Measurements from ENCODE around the gene SERPINA1. TPM values are rescaled to one million over a fixed set of nuclear protein-coding genes. Genes with fewer than 3 reads are reported as not detected.
A peak's percentile ranks its signal among the peaks of the same experiment; 100 is the strongest.
"Not testable (repeated sequence)": the region's sequence is repeated elsewhere in the genome, so short reads cannot be mapped to it uniquely, and the experiment has no call there.

Gene SERPINA1
- total RNA-seq, 1 experiment from 2014 or later: 0.92 TPM

DNA sequence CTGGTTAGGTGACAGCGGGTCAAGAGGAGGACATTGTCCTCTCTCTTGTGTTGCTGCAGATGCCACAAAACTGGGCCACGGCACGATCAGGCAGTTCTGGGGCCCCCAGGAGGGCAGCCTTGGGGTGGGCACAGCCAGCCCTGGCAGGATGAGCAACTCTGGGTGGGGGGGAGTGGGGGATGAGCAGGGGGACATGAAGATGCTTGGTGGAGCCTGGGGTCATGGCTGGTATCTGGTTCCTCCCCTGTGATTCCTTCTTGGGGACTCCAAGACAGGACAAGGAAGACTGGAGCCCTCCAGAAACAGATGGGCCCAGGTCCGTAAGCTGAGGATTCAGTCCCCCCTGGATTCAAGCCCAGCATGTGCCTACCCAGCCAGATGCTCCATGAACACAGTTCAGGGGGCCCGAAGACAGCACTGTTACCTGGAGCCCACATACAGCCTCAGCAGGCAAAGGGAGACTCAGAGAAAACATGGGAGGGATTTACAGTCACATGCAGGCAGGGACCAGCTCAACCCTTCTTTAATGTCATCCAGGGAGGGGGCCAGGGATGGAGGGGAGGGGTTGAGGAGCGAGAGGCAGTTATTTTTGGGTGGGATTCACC, 10.4 kb downstream of the SERPINA1 start:
- in situ Hi-C loops (cut with HindIII; ENCODE audit: low pct_unique_long_range_greater_than_20kb, low sequenced_read_pairs): no loop called here

DNA sequence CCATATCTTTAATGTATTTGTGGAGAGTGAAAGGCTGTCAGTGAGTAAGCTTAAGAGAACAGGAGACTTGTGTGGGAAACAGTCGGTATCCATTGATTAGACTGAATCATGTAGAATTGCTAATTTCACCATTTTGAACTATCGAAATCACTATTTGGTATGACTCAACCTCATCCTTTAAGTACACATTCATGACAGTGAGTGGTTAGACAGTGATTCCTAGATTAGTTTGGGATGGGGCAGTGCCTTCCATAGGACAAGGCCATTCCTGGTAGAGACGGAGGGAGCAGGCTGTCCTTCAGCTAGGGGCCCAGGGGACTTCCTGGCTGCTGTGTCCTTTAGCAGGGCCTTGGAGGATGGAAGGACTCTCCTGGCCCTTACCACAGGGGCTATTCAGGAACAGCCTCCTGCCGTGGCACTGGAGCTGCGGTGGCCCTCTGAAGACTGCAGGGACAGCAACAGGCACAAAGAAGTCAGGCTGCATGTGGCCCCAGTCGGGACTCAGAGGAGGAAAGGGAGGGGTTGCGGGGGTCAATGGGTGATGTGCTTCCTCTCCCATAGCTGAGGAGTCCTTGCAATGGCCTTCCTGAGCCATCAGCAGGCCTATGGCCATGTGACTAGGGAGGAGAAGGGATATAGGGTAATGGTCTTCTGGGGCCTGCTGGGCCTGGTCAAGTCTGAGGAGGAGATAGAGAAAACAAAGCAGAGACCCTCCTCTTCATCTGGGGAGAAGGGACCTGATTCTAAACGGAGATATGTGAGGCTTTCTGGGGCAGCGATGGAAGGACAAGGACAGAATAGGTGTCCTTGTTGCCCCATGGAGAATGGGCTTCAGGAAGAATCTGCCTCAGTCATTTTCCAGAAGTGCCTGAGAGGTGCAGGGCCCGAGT, 11.2 kb downstream of the SERPINA1 start:
- in situ Hi-C loops (cut with HindIII; ENCODE audit: low pct_unique_long_range_greater_than_20kb, low sequenced_read_pairs): no loop called here
- no peak for DNase-seq (ENCODE audit: low read depth, low spot score)

More for the DNA sequence above, 10.4 kb downstream of the SERPINA1 start:
- DNase-seq (ENCODE audit: low read depth, low spot score): no peak

GRCh38 chr14:94376108-94376975, 12.1 kb downstream of the SERPINA1 start:
- in situ Hi-C loops (cut with HindIII; ENCODE audit: low pct_unique_long_range_greater_than_20kb, low sequenced_read_pairs): no loop called here
- DNase-seq (ENCODE audit: low read depth, low spot score): no peak

- DNase-seq (ENCODE audit: low read depth, low spot score): no peak
- in situ Hi-C loops (cut with HindIII; ENCODE audit: low pct_unique_long_range_greater_than_20kb, low sequenced_read_pairs): no loop called here
Measured at GRCh38 chr14:94375552-94376107, 12.8 kb downstream of the SERPINA1 start.

DNA sequence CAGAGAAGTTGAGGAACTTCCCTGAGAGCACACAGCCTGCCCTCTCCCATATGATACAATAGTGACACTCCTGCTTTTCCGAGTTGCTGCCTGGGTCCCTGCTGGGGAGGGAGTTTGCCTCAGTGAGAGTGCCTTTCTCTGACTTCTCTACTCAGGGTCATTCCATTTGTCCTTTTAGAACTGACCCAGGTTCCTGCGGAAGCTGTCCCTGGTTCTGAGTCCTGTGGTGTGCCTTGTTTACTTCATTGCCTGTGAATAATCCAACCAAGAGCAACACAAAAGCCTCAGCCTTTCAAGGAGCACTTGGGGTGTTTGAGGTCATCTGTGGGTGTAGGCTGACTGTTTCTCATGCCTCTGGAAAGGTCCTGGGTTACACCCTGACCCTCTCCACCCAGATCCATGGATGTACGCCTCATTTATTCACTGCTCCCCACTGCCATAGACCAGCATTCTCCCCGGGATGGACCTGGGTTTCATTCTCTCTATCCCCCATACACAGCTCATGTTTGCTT, 13.6 kb downstream of the SERPINA1 start:
- no peak for DNase-seq (ENCODE audit: low read depth, low spot score)
- in situ Hi-C loops (cut with HindIII; ENCODE audit: low pct_unique_long_range_greater_than_20kb, low sequenced_read_pairs): no loop called here

- in situ Hi-C loops (cut with HindIII; ENCODE audit: low pct_unique_long_range_greater_than_20kb, low sequenced_read_pairs): no loop called here
- DNase-seq (ENCODE audit: low read depth, low spot score): no peak
Measured at GRCh38 chr14:94374116-94374515, 14.3 kb downstream of the SERPINA1 start.

- in situ Hi-C loops (cut with HindIII; ENCODE audit: low pct_unique_long_range_greater_than_20kb, low sequenced_read_pairs): no loop called here
Measured at GRCh38 chr14:94373708-94374107, 14.7 kb downstream of the SERPINA1 start.

DNA sequence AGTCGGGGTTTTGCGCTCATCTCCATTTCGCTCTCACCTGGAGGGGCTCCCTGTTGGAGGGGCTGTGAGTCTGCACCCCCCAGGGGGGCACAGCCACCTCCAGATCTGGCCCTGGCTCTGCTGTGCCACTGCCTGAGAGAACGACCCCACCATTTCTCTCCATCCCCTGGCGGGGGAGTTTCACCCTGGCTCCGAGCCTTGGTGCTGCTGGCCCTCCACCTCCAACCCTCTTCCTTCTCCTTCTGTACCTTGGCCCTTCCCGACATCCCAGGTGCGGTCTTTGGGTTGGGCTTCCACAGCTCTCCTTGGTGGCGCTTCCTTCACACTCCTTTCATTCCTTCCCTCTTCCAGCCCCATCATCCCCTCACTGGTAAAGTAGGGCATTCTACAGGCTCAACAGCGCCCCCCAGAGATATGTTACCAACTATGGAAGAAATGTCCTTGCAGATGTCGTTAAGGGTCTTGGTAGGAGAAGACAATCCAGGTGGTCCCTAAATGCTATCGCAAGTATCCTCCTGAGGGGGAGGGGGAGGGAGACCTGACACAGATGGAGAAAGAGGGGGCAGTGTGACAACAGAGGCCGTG, 16.3 kb downstream of the SERPINA1 start:
- in situ Hi-C loops (cut with HindIII; ENCODE audit: low pct_unique_long_range_greater_than_20kb, low sequenced_read_pairs): no loop called here
- peak; percentile 35 for DNase-seq (ENCODE audit: low read depth, low spot score)

More at GRCh38 chr14:94373708-94374107, 14.7 kb downstream of the SERPINA1 start:
- no peak for DNase-seq (ENCODE audit: low read depth, low spot score)

GRCh38 chr14:94370524-94370910, 17.9 kb downstream of the SERPINA1 start:
- DNase-seq (ENCODE audit: low read depth, low spot score): no peak
- in situ Hi-C loops (cut with HindIII; ENCODE audit: low pct_unique_long_range_greater_than_20kb, low sequenced_read_pairs): no loop called here

- in situ Hi-C loops (cut with HindIII; ENCODE audit: low pct_unique_long_range_greater_than_20kb, low sequenced_read_pairs); DNase-seq (ENCODE audit: low read depth, low spot score): not testable (repeated sequence)
Measured at GRCh38 chr14:94369766-94370523, 18.5 kb downstream of the SERPINA1 start.

DNA sequence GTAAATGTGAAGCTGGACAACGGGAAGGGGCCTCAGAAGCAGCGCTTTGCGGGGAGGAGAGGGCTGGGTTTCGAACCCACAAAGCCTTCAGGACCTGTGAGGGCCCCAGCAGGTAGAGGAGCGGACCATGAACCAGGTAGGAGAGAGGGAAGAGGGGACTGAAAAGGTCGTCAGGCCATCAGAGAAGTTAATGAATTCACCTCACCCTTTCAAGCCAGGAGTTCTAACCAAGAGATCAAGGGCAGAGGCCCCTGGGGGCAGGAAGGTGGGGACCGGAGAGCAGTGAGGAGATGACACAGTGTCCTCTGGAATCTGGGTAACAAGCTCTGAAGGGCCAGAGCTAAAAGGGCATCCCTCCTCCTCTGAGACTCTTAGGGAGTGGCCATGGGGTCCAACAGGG, 19.4 kb downstream of the SERPINA1 start:
- no peak for DNase-seq (ENCODE audit: low read depth, low spot score)
- in situ Hi-C loops (cut with HindIII; ENCODE audit: low pct_unique_long_range_greater_than_20kb, low sequenced_read_pairs): no loop called here

GRCh38 chr14:94368243-94368590, 20.2 kb downstream of the SERPINA1 start:
- in situ Hi-C loops (cut with HindIII; ENCODE audit: low pct_unique_long_range_greater_than_20kb, low sequenced_read_pairs): no loop called here
- DNase-seq (ENCODE audit: low read depth, low spot score): no peak

DNA sequence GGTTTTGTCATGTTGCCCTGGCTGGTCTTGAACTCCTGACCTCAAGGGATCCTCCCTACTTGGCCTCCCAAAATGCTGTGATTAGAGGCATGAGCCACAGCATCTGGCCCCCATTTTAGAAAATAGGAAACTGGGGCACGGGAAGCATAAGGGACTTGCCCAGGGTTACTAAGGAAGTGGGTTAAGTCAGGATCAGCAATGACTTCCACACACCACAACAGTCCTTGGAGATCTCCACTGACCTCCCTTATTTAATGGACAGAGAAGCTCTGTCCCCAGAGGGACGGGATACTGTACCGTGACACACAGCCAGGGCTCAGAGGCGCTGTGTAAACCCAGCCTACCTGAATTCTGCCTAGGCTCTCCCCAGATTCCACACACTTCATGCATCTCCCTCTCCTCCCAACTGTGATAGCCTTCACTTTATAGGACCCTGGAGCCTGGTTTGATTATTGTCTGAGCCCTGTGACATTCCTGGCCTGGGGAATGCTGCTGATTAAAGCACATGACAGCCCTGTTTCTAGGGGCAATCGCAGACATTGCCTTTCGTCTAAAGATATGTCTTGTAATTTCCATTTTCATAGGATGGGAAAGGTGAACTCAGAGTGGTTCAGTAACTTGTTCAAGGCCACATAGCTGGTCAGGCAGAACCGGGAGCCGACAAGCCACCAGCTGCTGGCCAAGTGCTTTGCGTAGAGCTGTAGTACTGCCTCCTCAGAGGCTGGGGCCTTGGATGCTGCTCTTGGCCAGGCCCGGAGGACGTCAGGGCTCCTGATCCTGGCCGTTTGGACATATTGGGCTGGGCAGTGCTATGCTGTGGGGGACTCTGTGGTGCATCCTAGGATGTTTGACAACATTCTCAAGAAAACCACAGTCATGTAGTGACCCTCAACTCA, 20.8 kb downstream of the SERPINA1 start:
- no peak for DNase-seq (ENCODE audit: low read depth, low spot score)
- in situ Hi-C loops (cut with HindIII; ENCODE audit: low pct_unique_long_range_greater_than_20kb, low sequenced_read_pairs): no loop called here

DNA sequence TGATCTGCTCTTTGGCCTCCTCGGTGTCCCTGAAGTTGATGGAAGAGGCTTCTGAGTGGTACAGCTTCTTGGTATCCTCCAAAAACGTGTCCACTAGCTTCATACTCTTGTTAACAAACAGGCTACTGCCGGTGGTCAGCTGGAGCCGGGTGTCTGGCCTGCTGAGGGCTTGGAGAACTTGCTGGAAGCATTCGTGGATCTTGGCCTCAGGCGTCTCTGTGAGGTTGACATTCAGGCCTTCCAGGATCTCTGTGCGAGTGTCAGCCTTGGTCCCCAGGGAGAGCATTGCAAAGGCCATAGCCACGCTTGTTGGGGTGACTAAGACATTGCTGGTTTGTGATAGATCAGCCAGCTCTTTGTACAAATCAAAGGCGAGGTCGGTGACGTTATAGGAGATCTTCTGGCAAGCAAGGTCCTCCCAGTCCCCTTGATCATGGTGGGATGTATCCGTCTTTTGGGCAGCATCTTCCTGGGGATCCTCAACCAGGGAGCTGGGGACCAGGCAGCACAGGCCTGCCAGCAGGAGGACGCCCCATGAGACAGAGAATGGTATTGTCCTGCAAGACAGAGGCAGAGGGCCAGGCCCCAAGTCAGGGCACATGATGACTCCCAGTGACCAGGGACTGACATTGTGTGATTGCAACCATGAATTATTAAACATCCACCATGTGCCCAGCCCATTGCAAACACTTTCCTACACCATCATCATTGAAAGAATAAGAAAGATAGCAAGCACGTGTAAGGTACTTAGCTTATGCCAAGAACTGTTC, 22.1 kb downstream of the SERPINA1 start, which contains the start of gene SERPINA2:
TSS of gene SERPINA2 (minus strand) at position 553 of the 770 bp plus-strand sequence.
- in situ Hi-C loops (cut with HindIII; ENCODE audit: low pct_unique_long_range_greater_than_20kb, low sequenced_read_pairs): no loop called here
- no peak for DNase-seq (ENCODE audit: low read depth, low spot score)

- in situ Hi-C loops (cut with HindIII; ENCODE audit: low pct_unique_long_range_greater_than_20kb, low sequenced_read_pairs): no loop called here
- DNase-seq (ENCODE audit: low read depth, low spot score): no peak
Measured at GRCh38 chr14:94365624-94366023, 22.8 kb downstream of the SERPINA1 start.
